SK-N-SH (cell line): ENCODE results near the gene PTPN14. TPM values are rescaled to one million over a fixed set of nuclear protein-coding genes. Genes with fewer than 3 reads are reported as not detected.

Experiments used
- CTCF ChIA-PET: fragments of 300-600, 350-600 bp; formaldehyde crosslinking; extraction: SDS; loops from one replicate; lab custom pipeline; 2021; lab: Yijun Ruan, JAX
- POLR2A ChIA-PET: fragments of 350-600 bp; sonication (Branson Sonifier 250); formaldehyde crosslinking; extraction: SDS; loops from one replicate; lab custom pipeline; 2020; ENCODE audit warnings: antibody characterized with exemption, inconsistent platforms; lab: Yijun Ruan, JAX
- DNase-seq: peaks from one replicate; pipeline ENCODE4 v3.0.0; 2012
- H2AFZ ChIP-seq: fragments of 200-600 bp; sonication (generic); 2 replicates; pipeline ENCODE4 v1.8.1; 2016; ENCODE audit warnings: antibody characterized with exemption, mild to moderate bottlenecking, low read depth
- H3F3A ChIP-seq: fragments of 200-600 bp; sonication (generic); replicated peaks from 2 replicates; pipeline ENCODE3; 2016; ENCODE audit warnings: antibody characterized with exemption, mild to moderate bottlenecking; ENCODE audit not compliant: insufficient read depth
- H3K27ac ChIP-seq, 2 experiments: fragments of 200-500 bp in 1 of 2; fragments of 200-600 bp in 1 of 2; sonication (Bioruptor generic) in 1 of 2; sonication (generic), shearing (Covaris generic) in 1 of 2; 2 replicates each; pipeline versions ENCODE4 v1.5.1 to v1.6.1; 2014 to 2016; ENCODE audit warnings: low read depth in 2 of 2, inconsistent platforms in 1 of 2, low read length in 1 of 2, mild to moderate bottlenecking in 1 of 2, mixed read lengths in 1 of 2
- H3K27me3 ChIP-seq: fragments of 200-600 bp; sonication (generic), shearing (Covaris generic); 2 replicates; pipeline ENCODE4 v1.6.1; 2016; ENCODE audit warnings: mixed run types; ENCODE audit not compliant: insufficient read depth
- H3K36me3 ChIP-seq, 2 experiments: fragments of 200-500 bp in 1 of 2; fragments of 200-600 bp in 1 of 2; sonication (Bioruptor generic) in 1 of 2; sonication (generic) in 1 of 2; replicated peaks in 1 of 2; 2 replicates each; pipeline versions ENCODE3 to v1.5.1; 2014 to 2016; ENCODE audit warnings: low read length in 1 of 2, mild to moderate bottlenecking in 1 of 2; ENCODE audit not compliant: insufficient read depth in 2 of 2, control insufficient read depth in 1 of 2
- H3K4me1 ChIP-seq, 2 experiments: fragments of 200-500 bp in 1 of 2; fragments of 200-600 bp in 1 of 2; sonication (Bioruptor generic) in 1 of 2; sonication (generic), shearing (Covaris generic) in 1 of 2; 2 replicates each; pipeline versions ENCODE4 v1.5.1 to v1.6.1; 2014 to 2016; ENCODE audit warnings: low read depth in 1 of 2, low read length in 1 of 2, mixed run types in 1 of 2; ENCODE audit not compliant: insufficient read depth in 2 of 2, control insufficient read depth in 1 of 2
- H3K4me2 ChIP-seq: fragments of 200-600 bp; sonication (generic), shearing (Covaris generic); 2 replicates; pipeline ENCODE4 v1.6.1; 2017; ENCODE audit warnings: mixed run types
- H3K4me3 ChIP-seq, 2 experiments: fragments of 200-500 bp in 1 of 2; fragments of 200-600 bp in 1 of 2; sonication (Bioruptor generic) in 1 of 2; sonication (generic), shearing (Covaris generic) in 1 of 2; 2 replicates each; pipeline versions ENCODE4 v1.5.1 to v1.8.1; 2014 to 2016; ENCODE audit warnings: low read depth in 2 of 2, inconsistent platforms in 1 of 2, low read length in 1 of 2, mild to moderate bottlenecking in 1 of 2, mixed read lengths in 1 of 2, moderate library complexity in 1 of 2
- H3K79me2 ChIP-seq: fragments of 200-600 bp; sonication (generic); 2 replicates; pipeline ENCODE4 v1.8.1; 2017; ENCODE audit warnings: mild to moderate bottlenecking; ENCODE audit not compliant: insufficient read depth
- H3K9ac ChIP-seq: fragments of 200-600 bp; sonication (generic); 2 replicates; pipeline ENCODE4 v1.6.1; 2017; ENCODE audit warnings: mixed run types
- H3K9me2 ChIP-seq: fragments of 200-600 bp; sonication (generic); 2 replicates; pipeline ENCODE4 v1.6.1; 2017; ENCODE audit warnings: mixed run types
- H3K9me3 ChIP-seq: fragments of 200-600 bp; sonication (generic); 2 replicates; pipeline ENCODE4 v1.6.1; 2017; ENCODE audit warnings: mixed run types, mild to moderate bottlenecking, moderate library complexity
- H4K20me1 ChIP-seq: fragments of 200-600 bp; sonication (generic); 2 replicates; pipeline ENCODE4 v1.6.1; 2017; ENCODE audit warnings: mild to moderate bottlenecking, mixed run types; ENCODE audit not compliant: insufficient read depth
- FOXM1 ChIP-seq: IDR thresholded peaks from 2 replicates; pipeline ENCODE4 v1.4.0; 2012; ENCODE audit warnings: low read depth, mild to moderate bottlenecking
- GABPA ChIP-seq: IDR thresholded peaks from 2 replicates; pipeline ENCODE4 v1.4.0; 2012; ENCODE audit warnings: low read depth, mild to moderate bottlenecking
- JUND ChIP-seq: IDR thresholded peaks from 2 replicates; pipeline ENCODE4 v1.4.0; 2012
- MAX ChIP-seq: IDR thresholded peaks from 2 replicates; pipeline ENCODE4 v1.4.0; 2012; ENCODE audit warnings: low read depth
- MXI1 ChIP-seq: IDR thresholded peaks from 2 replicates; pipeline ENCODE4 v1.6.1; 2012; ENCODE audit warnings: mild to moderate bottlenecking, low read depth, low read length, improper control_type of control experiment
- NFIC ChIP-seq: IDR thresholded peaks from 2 replicates; pipeline ENCODE4 v1.4.0; 2012; ENCODE audit warnings: borderline replicate concordance
- POLR2AphosphoS5 ChIP-seq: IDR thresholded peaks from 2 replicates; pipeline ENCODE4 v1.6.1; 2012; ENCODE audit warnings: low read depth, low read length
- RCOR1 ChIP-seq: fragments of 150-350 bp; IDR thresholded peaks from 2 replicates; pipeline ENCODE4 v1.6.1; 2017; ENCODE audit warnings: antibody characterized with exemption, low read length
- RFX5 ChIP-seq: IDR thresholded peaks from 2 replicates; pipeline ENCODE4 v1.6.1; 2012; ENCODE audit warnings: mild to moderate bottlenecking, improper control_type of control experiment, low read length
- RXRA ChIP-seq: IDR thresholded peaks from 2 replicates; pipeline ENCODE4 v1.4.0; 2012; ENCODE audit warnings: low read depth, mild to moderate bottlenecking, borderline replicate concordance
- SIN3A ChIP-seq: IDR thresholded peaks from 2 replicates; pipeline ENCODE4 v1.6.1; 2012; ENCODE audit warnings: low read depth, mild to moderate bottlenecking, low read length, moderate library complexity, borderline replicate concordance
- TAF1 ChIP-seq: IDR thresholded peaks from 2 replicates; pipeline ENCODE4 v1.6.1; 2012; ENCODE audit warnings: low read depth, mild to moderate bottlenecking, low read length, moderate library complexity, borderline replicate concordance
- TEAD4 ChIP-seq: IDR thresholded peaks from 2 replicates; pipeline ENCODE4 v1.4.0; 2012; ENCODE audit warnings: mild to moderate bottlenecking, borderline replicate concordance; ENCODE audit not compliant: insufficient read depth
- USF1 ChIP-seq: IDR thresholded peaks from 2 replicates; pipeline ENCODE4 v1.4.0; 2012; ENCODE audit warnings: low read depth, borderline replicate concordance
- YY1 ChIP-seq: IDR thresholded peaks from 2 replicates; pipeline ENCODE4 v1.4.0; 2012; ENCODE audit warnings: low read depth, mild to moderate bottlenecking
- WGBS: methylation state at CpG from one replicate; pipeline ENCODE4 v1.1.6; 2017; ENCODE audit warnings: low lambda C conversion rate; 5-methylcytosine and 5-hydroxymethylcytosine counted together
- polyA plus RNA-seq, 3 experiments: library from polyadenylated mRNA; depleted of rRNA; stranded (reverse); fragments of >200 nt; gene quantifications; 2 replicates each; pipeline ENCODE4 v1.2.3, GENCODE V29; 2012
- TF ChIP-seq, protein P1 (sequence below): IDR thresholded peaks from 2 replicates; pipeline ENCODE4 v1.6.1; 2012; ENCODE audit warnings: mild to moderate bottlenecking, low read depth, low read length, moderate library complexity

The PTPN14 gene
- polyA plus RNA-seq, 1 of the 3 experiments (the other 2 are of a cell fraction): 12.8 TPM

GRCh38 chr1:214464445-214465287 is 86.7 kb downstream of the PTPN14 start:
- Histone ChIP-seq H3K9ac (no peak overlapping the region), H3K4me2 (no peak overlapping the region), H4K20me1 (peaks cover 35% of the 10 kb centered on the region), H3K9me2 (no peaks in the 10 kb centered on the region), H3K4me1 (peaks cover 3 to 21% of the 10 kb centered on the region in 2 experiments; a peak in 3 of 4 replicates), H3K36me3 (peaks cover 8 to 20% of the 10 kb centered on the region in 2 experiments), H3K27ac (no peak overlapping the region), H3K4me3 (no peak overlapping the region), H3F3A (no peaks in the 10 kb centered on the region), H3K9me3 (no peaks in the 10 kb centered on the region), H3K79me2 (peaks cover 99% of the 10 kb centered on the region), H3K27me3 (no peaks in the 10 kb centered on the region), H2AFZ (no peak overlapping the region)
- TF ChIP-seq JUND (no peak), RXRA (no peak), TEAD4 (no peak), POLR2AphosphoS5 (no peak), FOXM1 (no peak), RFX5 (no peak), RCOR1 (no peak)
- CTCF ChIA-PET: no interaction called here
- POLR2A ChIA-PET: no interaction called here
- 93% methylated on average over 30 of the region's 30 CpGs for WGBS
- DNase-seq: no peak

DNA sequence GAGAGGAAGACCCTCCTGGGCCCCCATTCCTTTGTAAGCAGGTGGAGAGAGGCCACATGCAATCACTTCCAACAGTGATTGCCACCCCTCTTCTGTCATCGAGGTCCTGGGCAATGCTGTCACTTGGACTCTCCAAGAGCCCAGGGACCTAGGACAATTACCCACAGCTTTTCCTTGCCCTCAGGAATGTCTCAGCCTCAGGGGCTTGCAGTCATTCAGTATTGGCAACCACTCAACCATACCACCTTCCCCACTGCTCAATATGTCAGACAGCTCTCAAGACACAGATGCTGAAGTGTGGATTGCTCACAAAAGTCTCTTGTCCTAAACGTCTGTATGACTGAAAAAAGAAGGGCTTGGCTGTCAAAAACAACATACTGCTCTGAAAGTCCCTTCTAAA is 87.8 kb downstream of the PTPN14 start:
- ChIA-PET POLR2A (no interaction called here), CTCF (interaction anchor here (1.4 kb wide), 1 partner anchor 9 kb away, joined by 3 read pairs; no protein-coding TSS in a partner anchor)
- no peak for TF ChIP-seq MAX
- TF ChIP-seq RFX5: no peak
- TF ChIP-seq RCOR1: no peak
- no peak for TF ChIP-seq MXI1
- Histone ChIP-seq H3K4me3 (no peak overlapping the region), H3K27ac (no peak overlapping the region), H3K9ac (no peak overlapping the region), H3K9me3 (no peaks in the 10 kb centered on the region), H2AFZ (no peak overlapping the region), H3K4me2 (no peak overlapping the region), H3F3A (peaks cover 4% of the 10 kb centered on the region), H3K9me2 (no peaks in the 10 kb centered on the region), H3K27me3 (no peaks in the 10 kb centered on the region), H3K79me2 (peaks cover 99% of the 10 kb centered on the region), H3K4me1 (peaks cover 3 to 12% of the 10 kb centered on the region in 2 experiments; a peak in 3 of 4 replicates), H4K20me1 (peaks cover 27% of the 10 kb centered on the region), H3K36me3 (peaks cover 8 to 20% of the 10 kb centered on the region in 2 experiments)
- DNase-seq: no peak
- whole genome bisulfite sequencing: 74% methylated on average over 2 of the region's 2 CpGs

DNA sequence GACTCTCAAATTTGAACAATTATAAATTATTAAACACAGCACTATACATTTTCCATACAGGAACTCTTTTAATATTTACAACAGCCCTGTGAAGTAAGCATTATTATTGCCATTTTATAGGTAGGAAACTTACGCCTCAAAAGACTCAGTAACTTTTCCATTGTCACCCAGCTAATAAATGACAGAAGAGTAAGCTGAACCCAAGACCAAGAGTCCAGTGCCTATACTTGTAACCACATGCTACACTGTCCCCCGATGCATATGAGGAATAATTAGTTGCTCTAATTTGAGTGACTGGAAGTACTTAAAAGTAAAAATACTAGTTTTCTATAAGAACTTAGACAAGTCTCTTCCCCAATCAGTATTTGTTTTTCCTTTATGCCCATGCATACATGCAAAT is 88.5 kb downstream of the PTPN14 start:
- ChIA-PET CTCF (interaction anchor here (1.4 kb wide), 1 partner anchor 8 kb away, joined by 3 read pairs; no protein-coding TSS in a partner anchor), POLR2A (no interaction called here)
- H3K9me2 ChIP-seq: no peaks in the 10 kb centered on the region
- peaks cover 9% of the 10 kb centered on the region for H3F3A ChIP-seq
- H3K27me3 ChIP-seq: no peaks in the 10 kb centered on the region
- H3K9ac ChIP-seq: no peak overlapping the region
- 95% methylated on average over 2 of the region's 2 CpGs for WGBS
- peaks cover 22% of the 10 kb centered on the region; the same call in 1 of the 2 replicates for H4K20me1 ChIP-seq
- no peak overlapping the region for H2AFZ ChIP-seq
- no peak overlapping the region for H3K27ac ChIP-seq
- peaks cover 3 to 14% of the 10 kb centered on the region in 2 experiments; a peak in 3 of 4 replicates for H3K4me1 ChIP-seq
- no peak for DNase-seq
- H3K36me3 ChIP-seq: peaks cover 8 to 20% of the 10 kb centered on the region in 2 experiments
- no peak overlapping the region for H3K4me2 ChIP-seq
- no peak overlapping the region for H3K4me3 ChIP-seq
- H3K79me2 ChIP-seq: peaks cover 99% of the 10 kb centered on the region
- H3K9me3 ChIP-seq: no peaks in the 10 kb centered on the region
- TF ChIP-seq RCOR1: no peak
- TF ChIP-seq YY1: no peak
- TF ChIP-seq, protein P1, sequence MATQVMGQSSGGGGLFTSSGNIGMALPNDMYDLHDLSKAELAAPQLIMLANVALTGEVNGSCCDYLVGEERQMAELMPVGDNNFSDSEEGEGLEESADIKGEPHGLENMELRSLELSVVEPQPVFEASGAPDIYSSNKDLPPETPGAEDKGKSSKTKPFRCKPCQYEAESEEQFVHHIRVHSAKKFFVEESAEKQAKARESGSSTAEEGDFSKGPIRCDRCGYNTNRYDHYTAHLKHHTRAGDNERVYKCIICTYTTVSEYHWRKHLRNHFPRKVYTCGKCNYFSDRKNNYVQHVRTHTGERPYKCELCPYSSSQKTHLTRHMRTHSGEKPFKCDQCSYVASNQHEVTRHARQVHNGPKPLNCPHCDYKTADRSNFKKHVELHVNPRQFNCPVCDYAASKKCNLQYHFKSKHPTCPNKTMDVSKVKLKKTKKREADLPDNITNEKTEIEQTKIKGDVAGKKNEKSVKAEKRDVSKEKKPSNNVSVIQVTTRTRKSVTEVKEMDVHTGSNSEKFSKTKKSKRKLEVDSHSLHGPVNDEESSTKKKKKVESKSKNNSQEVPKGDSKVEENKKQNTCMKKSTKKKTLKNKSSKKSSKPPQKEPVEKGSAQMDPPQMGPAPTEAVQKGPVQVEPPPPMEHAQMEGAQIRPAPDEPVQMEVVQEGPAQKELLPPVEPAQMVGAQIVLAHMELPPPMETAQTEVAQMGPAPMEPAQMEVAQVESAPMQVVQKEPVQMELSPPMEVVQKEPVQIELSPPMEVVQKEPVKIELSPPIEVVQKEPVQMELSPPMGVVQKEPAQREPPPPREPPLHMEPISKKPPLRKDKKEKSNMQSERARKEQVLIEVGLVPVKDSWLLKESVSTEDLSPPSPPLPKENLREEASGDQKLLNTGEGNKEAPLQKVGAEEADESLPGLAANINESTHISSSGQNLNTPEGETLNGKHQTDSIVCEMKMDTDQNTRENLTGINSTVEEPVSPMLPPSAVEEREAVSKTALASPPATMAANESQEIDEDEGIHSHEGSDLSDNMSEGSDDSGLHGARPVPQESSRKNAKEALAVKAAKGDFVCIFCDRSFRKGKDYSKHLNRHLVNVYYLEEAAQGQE: no peak
- TF ChIP-seq TEAD4: no peak
- no peak for TF ChIP-seq USF1
- TF ChIP-seq TAF1: no peak
- TF ChIP-seq POLR2AphosphoS5: no peak
- no peak for TF ChIP-seq JUND
- TF ChIP-seq GABPA: no peak
- TF ChIP-seq RFX5: no peak
- no peak for TF ChIP-seq NFIC
- no peak for TF ChIP-seq SIN3A
